ENCODE results near the gene TECTB.

- TF ChIP-seq CTCF (conservative IDR thresholded peaks at IDR 0.05; ENCODE audit: low read depth, low read length) (no peak), EZH2 (IDR thresholded peaks at IDR 0.05; ENCODE audit: low read length, unreplicated experiment) (no peak)
Measured at GRCh38 chr10:112288486-112288885, 5.3 kb downstream of the TECTB start.

All from PC-3 (cell line).